Activated T-helper 1 cell treated with anti-CD3 and anti-CD28 coated beads, Interleukin-12 subunit alpha, Interleukin-12 subunit beta, Interleukin-2, Interleukin-4 antibody, amounts not matched to agents 30 ng/mL and 10 ng/mL and 1 ng/mL, durations not matched to agents 14 hours and 24 hours and 36 hours (primary cell): Measurements from ENCODE around the gene RAB37. TPM values are rescaled to one million over a fixed set of nuclear protein-coding genes. Genes with fewer than 3 reads are reported as not detected.

Experiments used
- DNase-seq: peaks from one replicate; pipeline ENCODE4 v3.0.0; 2021; ENCODE audit warnings: low spot score
- H3K27ac Mint-ChIP-seq: one replicate; pipeline ENCODE4 v1.8.0; 2021; ENCODE audit warnings: mild to moderate bottlenecking, mixed read lengths
- H3K27me3 Mint-ChIP-seq: one replicate; pipeline ENCODE4 v1.8.0; 2022; ENCODE audit warnings: mild to moderate bottlenecking, moderate library complexity, mixed read lengths; ENCODE audit not compliant: insufficient read depth
- H3K36me3 Mint-ChIP-seq: one replicate; pipeline ENCODE4 v1.8.0; 2021; ENCODE audit warnings: low read depth, mixed read lengths
- H3K4me1 Mint-ChIP-seq: one replicate; pipeline ENCODE4 v1.8.0; 2021; ENCODE audit warnings: low read depth, mixed read lengths
- H3K4me3 Mint-ChIP-seq: one replicate; pipeline ENCODE4 v1.8.0; 2021; ENCODE audit warnings: mild to moderate bottlenecking, moderate library complexity, mixed read lengths
- H3K9me3 Mint-ChIP-seq: one replicate; pipeline ENCODE4 v1.8.0; 2021; ENCODE audit warnings: mixed read lengths
- intact Hi-C: fragments of 100-400 bp; cut with micrococcal nuclease; formaldehyde crosslinking; loops from one replicate; pipeline ENCODE4 v1.15.1; 2024
- total RNA-seq: library from RNA; stranded (reverse); gene quantifications from 2 replicates; pipeline ENCODE4 v1.2.3, GENCODE V29; 2022

RAB37 gene
- total RNA-seq, 1 donor from 2014 or later = 6.1 TPM

DNA sequence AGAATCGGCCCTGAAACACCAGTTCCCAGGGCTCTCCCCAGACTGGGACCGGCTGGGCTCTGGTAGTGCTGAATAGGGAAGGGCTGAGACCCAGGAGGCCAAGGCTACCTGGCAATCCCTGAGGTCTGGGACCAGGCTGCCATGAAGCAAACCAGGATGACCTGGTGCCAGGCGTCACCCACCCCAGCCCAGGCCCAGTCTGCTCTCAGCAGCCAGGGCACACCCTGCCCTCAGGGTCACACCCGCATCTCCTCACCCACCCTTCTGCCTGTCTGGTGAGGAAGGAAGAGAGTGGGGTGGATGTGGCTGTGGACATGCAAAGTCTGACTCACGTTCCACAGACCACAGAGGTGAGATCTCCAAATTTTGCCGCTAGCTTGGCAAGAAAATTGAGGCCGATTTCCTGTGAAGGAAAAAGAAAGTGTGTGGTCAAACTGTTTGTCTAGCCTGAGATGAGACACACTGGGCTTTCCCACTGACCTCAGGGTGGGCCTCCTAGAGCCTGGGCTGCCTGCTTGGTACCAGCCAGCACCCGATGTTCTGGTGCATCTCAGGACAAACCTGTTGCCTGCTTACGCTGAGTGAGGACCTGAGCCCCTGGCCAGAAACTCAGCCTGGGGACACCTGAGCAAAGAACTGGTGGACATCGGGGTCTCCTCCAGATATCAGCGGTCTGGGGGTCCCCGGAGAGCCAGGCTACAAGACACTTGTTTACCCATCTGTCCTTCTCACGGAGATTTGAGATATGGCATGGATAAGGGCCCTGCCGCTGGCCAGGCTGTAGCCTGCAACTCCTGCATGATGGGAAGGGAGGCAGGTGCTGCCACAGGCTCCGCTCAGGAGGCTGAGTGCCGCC is 6.3 kb upstream of the RAB37 start:
- Mint-ChIP-seq H3K27me3 (peaks cover 4% of the 10 kb centered on the region), H3K9me3 (no peaks in the 10 kb centered on the region), H3K27ac (peak overlapping the region; percentile 71), H3K4me3 (no peak overlapping the region), H3K4me1 (peaks cover 13% of the 10 kb centered on the region), H3K36me3 (no peaks in the 10 kb centered on the region)
- intact Hi-C loops = loop anchor here (2.0 to 10.0 kb wide), 3 partner anchors 44 to 256 kb away; no protein-coding TSS in a partner anchor
- DNase-seq = peak; percentile 61

DNA sequence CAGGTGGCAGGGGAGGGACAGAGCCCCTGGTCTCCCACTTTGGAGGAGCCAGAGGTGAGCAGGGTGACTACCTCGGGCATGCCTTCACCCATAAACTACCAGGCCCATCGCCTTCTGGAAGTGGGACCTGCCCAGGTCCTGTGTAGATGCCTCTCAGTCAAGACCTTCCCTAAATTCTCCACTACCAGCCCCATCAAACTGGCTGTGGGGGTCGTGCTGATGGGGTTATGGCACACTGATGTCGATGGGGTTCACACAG is 5.8 kb upstream of the RAB37 start:
- intact Hi-C loops = loop anchor here (2.0 to 10.0 kb wide), 3 partner anchors 44 to 256 kb away; no protein-coding TSS in a partner anchor
- Mint-ChIP-seq H3K36me3 (no peaks in the 10 kb centered on the region), H3K9me3 (no peaks in the 10 kb centered on the region), H3K4me3 (no peak overlapping the region), H3K27me3 (peaks cover 4% of the 10 kb centered on the region), H3K4me1 (peaks cover 16% of the 10 kb centered on the region), H3K27ac (no peak overlapping the region)
- DNase-seq = no peak

DNA sequence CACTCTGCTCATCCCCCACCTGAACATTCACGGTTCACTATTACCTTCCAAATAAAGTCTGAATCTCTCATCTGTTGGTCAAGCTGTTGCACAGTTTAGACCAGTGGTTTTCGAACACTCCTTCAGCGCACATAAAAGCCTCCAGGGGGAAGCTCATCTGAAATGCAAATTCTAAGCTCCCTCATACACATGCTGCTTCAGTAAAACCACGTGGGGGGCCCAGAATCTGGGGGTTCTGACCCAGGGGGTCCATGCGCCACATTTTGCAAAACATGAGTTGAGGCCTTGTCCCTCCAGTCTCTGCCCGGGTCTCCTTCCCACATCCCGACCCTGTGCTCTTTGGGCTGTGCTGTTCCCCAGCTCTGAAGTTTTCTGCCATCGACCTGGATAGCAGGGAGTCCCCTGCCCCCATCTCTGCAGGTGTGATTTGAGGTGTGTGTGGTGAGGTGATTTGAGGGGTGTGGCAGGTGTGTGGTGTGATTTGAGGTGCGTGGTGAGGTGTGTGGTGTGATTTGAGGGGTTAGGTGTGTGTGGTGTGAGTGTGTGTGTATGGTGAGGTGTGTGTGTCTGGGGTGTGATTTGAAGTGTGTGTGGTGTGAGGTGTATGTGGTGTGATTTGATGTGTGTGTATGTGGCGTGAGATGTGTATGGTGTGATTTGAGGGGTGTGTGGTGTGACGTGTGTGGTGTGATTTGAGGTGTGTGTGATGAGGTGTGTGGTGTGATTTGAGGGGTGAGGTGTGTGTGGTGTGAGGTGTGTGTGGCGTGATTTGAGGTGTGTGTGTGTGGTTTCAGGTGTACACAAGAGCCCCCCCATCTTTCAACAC is 4.8 kb upstream of the RAB37 start:
- DNase-seq = no peak
- peaks cover 4% of the 10 kb centered on the region for H3K27me3 Mint-ChIP-seq
- no peak overlapping the region for H3K27ac Mint-ChIP-seq
- H3K36me3 Mint-ChIP-seq = no peaks in the 10 kb centered on the region
- no peaks in the 10 kb centered on the region for H3K9me3 Mint-ChIP-seq
- peaks cover 19% of the 10 kb centered on the region for H3K4me1 Mint-ChIP-seq
- intact Hi-C loops = loop anchor here (10.0 kb wide), 2 partner anchors 217 to 257 kb away; no protein-coding TSS in a partner anchor
- no peak overlapping the region for H3K4me3 Mint-ChIP-seq

DNA sequence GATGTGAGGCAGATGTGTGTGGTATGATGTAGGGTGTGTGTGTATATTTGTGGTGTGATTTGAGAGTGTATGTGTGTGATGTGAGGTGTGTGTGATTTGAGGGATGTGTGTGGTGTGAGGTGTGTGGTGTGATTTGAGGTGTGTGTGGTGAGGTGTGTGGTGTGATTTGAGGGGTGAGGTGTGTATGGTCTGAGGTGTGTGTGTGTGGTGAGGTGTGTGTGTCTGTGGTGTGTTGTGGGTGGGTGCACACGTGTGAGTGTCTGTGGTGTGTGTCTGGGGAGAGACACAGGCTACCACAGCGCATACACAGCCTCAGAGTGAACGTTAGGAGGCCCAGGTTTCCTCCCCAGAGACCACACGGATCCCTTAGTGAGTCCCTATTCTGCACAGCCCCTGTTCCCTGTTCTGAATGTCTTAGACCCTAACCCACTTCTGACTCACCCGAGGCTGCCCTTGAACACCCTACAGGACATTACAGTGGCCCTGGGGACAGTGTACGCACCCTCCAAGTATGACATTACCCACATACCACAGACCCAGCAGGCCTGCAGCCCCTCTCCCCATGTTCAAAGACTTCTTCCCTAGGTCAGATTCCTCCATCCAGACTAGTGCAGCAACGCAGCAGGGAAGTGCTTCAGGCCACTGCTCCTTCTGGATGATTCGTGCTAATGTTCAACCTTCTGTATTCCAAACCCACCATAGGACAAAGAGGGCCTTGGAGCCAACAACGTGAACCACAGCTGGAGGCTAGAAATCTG is 3.5 kb upstream of the RAB37 start:
- no peak for DNase-seq
- no peaks in the 10 kb centered on the region for H3K9me3 Mint-ChIP-seq
- intact Hi-C loops = loop anchor here (10.0 kb wide), 2 partner anchors 219 to 259 kb away; no protein-coding TSS in a partner anchor
- H3K27ac Mint-ChIP-seq = peak overlapping the region; percentile 47
- H3K27me3 Mint-ChIP-seq = peaks cover 4% of the 10 kb centered on the region
- H3K4me3 Mint-ChIP-seq = no peak overlapping the region
- H3K4me1 Mint-ChIP-seq = peaks cover 32% of the 10 kb centered on the region
- H3K36me3 Mint-ChIP-seq = peaks cover 2% of the 10 kb centered on the region

DNA sequence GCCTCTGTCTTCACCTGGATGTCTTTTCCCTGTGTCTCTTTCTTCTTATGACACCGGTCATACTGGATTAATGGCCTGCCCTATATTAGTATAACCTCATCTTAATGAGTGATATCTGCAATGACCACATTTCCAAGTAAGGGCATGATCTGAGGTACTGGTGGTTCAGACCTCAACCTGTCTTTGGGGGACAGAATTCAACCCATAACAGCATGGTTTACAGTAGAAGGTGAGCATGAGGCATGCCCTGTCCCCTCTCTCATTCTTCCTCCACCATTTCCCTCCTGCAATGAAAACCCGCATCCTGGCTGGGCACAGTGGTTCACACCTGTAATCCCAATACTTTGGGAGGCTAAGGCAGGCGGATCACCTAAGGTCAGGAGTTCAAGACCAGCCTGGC is 2.8 kb upstream of the RAB37 start:
- Mint-ChIP-seq H3K36me3 (peaks cover 5% of the 10 kb centered on the region), H3K27ac (peak overlapping the region; percentile 47), H3K4me3 (no peak overlapping the region), H3K9me3 (no peaks in the 10 kb centered on the region), H3K4me1 (peaks cover 39% of the 10 kb centered on the region), H3K27me3 (peaks cover 4% of the 10 kb centered on the region)
- intact Hi-C loops = loop anchor here (10.0 kb wide), 2 partner anchors 219 to 259 kb away; no protein-coding TSS in a partner anchor
- no peak for DNase-seq

DNA sequence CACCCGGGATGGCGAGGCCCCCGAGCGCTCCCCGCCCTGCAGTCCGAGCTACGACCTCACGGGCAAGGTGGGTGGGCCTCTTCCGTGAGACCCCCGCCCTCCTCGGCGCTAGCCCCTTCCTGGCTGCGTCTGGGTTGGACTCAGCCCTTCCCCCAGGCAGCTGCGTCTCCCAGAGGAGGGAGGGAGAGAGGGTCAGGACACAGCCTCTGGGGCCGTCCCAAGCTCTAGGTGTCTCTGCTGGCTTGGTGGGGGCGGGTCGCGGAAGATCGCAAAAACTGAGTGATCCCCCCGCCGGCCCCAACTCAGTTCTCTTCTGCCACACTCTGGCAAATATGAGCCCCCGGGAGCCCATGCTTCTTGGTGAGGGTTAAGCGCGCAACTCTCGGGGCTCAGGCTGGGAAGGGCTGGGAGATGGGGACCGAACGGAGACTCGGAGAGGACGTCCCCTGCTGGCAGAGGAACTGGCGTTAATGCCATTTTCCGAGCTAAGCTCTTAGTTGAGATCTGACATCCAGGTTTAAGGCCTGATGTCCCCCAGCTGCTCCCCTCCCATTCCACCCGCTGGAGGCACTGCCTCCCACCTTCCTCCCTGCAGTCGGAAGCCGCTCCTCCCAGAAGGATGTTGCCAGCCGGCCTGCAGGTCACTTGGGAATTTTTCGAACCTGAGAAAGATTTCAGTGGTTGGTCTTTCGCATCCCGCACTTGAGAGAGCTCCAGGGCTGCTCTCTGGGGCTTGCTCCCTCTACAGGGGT is 419 bp downstream of the RAB37 start:
- peaks cover 7% of the 10 kb centered on the region for H3K36me3 Mint-ChIP-seq
- DNase-seq = peak; percentile 34
- peaks cover 4% of the 10 kb centered on the region for H3K27me3 Mint-ChIP-seq
- no peaks in the 10 kb centered on the region for H3K9me3 Mint-ChIP-seq
- H3K4me3 Mint-ChIP-seq = peak overlapping the region; percentile 89
- peaks cover 58% of the 10 kb centered on the region for H3K4me1 Mint-ChIP-seq
- intact Hi-C loops = loop anchor here (1.0 to 10.0 kb wide), 5 partner anchors 65 to 535 kb away; partner anchors contain the start of gene RPL38
- H3K27ac Mint-ChIP-seq = peak overlapping the region; percentile 84

DNA sequence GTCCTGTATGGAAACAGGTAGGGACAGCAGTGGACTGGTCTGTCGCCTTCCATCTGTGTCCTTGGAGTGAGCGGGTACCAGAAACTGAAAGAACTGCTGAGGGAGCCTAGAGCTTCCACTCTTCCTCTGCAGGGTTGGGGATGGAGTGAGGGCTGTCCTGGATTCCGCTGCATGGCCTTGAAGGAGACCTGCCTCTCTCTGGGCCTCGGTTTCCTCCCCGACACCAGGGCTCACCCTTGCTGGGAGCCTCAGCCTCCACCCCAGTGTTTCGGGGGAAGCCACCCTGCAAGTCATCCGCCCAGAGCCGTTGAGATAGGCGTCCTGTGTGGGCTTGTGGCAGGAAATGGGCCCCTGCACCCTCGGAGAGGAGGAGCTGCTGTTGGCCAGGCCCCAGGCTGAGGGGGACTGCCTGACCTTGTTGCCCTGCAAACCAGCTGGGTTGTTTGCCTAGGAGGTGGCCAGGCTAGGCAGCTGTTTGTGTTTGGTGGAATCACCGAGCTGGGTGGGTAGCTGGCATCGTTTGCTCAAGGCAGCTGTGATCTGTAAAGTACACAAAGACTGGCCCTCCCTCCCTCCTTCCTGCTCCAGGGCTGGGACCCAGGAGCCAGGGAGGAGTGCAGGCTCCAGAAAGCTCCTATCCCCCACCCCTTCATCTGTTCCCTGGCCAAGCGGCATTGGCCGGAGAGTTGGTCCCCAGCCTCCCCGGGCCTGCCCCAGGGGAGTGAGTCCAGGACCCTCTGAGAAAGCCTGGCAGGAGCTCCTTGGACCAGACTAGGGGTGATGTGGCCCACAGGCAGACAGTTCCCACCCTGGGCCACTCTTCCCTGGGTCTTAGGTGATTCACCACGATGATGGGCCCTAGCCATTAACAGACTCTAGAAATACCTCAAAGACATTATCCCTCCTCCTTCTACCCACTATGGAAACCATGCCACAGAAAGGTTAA is 1.3 kb downstream of the RAB37 start:
- intact Hi-C loops = loop anchor here (5.0 to 10.0 kb wide), 4 partner anchors 66 to 536 kb away; partner anchors contain the start of gene RPL38
- DNase-seq = peak; percentile 77
- H3K4me3 Mint-ChIP-seq = peak overlapping the region; percentile 89
- H3K27me3 Mint-ChIP-seq = peaks cover 4% of the 10 kb centered on the region
- H3K27ac Mint-ChIP-seq = peak overlapping the region; percentile 84
- no peaks in the 10 kb centered on the region for H3K9me3 Mint-ChIP-seq
- H3K36me3 Mint-ChIP-seq = peaks cover 7% of the 10 kb centered on the region
- peaks cover 66% of the 10 kb centered on the region for H3K4me1 Mint-ChIP-seq

DNA sequence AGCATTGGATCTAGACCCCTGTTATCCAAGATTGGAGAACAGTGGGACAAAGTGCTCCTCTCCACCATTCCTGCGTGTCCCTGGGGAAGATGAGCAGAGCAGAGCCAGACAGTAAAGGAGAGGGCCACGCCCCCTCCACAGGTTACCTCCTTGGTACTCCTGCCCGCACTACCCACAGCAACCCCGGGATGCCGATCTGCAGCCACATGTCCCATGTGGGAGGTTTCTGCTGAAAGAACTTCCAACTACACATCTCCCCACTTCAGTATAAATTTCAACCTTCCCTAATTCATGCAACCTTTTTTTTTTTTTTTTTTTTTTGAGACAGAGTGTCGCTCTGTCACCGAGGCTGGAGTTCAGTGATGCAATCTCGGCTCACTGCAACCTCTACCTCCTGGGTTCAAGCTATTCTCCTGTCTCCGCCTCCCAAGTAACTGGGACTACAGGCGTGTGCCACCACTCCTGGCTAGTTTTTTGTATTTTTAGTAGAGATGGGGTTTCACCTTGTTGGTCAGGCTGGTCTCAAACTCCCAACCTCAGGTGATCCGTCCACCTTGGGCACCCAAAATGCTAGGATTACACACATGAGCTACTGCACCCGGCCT is 2.3 kb downstream of the RAB37 start:
- intact Hi-C loops = loop anchor here (5.0 to 10.0 kb wide), 4 partner anchors 67 to 537 kb away; partner anchors contain the start of gene RPL38
- Mint-ChIP-seq H3K9me3 (no peaks in the 10 kb centered on the region), H3K27ac (peak overlapping the region; percentile 84), H3K4me3 (peak overlapping the region; percentile 89), H3K36me3 (peaks cover 10% of the 10 kb centered on the region), H3K27me3 (peaks cover 4% of the 10 kb centered on the region), H3K4me1 (peaks cover 76% of the 10 kb centered on the region)
- DNase-seq = no peak

DNA sequence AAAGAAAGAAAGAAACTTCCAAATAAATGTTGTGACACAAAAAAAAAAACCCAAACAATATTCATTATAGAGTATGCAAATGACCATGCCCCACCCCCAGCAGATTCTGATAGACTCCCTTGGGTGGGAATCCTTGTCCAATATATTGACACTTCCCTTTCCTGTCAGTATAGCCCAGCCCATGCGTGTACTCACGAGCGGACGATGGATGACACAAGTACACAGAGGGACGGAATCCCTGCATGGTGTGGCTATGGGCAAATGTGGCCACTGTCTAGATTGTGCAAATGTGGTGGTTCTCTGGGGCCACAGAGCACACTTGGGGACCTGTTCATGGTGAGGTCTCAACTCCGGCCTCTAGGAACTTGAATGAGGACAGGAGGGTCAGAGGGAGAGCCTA is 3.1 kb downstream of the RAB37 start:
- Mint-ChIP-seq H3K36me3 (peaks cover 10% of the 10 kb centered on the region), H3K4me1 (peaks cover 83% of the 10 kb centered on the region), H3K4me3 (peak overlapping the region; percentile 55), H3K27me3 (no peaks in the 10 kb centered on the region), H3K9me3 (no peaks in the 10 kb centered on the region), H3K27ac (peak overlapping the region; percentile 76)
- intact Hi-C loops = loop anchor here (10.0 kb wide), 1 partner anchor 295 kb away; no protein-coding TSS in a partner anchor
- no peak for DNase-seq

DNA sequence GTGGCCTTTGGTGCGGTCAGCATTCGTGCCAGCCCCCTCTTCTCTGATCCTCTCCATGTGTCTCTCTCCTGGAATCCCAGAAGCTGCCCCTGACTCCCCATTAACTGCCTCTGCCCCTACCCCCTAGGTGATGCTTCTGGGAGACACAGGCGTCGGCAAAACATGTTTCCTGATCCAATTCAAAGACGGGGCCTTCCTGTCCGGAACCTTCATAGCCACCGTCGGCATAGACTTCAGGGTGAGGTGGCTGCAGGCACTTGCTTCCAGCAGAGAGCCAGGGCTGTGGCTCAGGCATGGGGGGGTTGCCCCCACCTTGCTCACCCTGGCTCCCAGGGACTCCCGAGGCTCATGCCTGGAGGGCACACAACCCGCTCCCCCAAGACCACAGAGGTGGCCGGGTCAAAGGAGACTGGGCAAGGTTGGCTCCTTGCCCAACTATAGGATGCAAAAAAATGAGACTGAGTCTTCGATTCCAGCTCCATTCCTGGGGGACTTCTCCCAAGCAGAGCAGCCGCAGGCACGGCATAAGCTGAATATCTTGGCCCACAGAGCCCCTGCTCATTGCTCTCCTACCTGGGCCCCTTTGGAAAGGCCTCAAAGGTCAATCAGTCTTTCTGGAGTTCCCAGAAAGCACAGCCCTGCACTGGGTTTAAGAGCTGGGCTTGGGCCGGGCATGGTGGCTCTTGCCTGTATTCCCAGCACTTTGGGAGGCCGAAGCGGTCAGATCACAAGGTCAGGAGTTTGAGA is 3.8 kb downstream of the RAB37 start:
- peaks cover 10% of the 10 kb centered on the region for H3K36me3 Mint-ChIP-seq
- H3K4me3 Mint-ChIP-seq = peak overlapping the region; percentile 33
- no peaks in the 10 kb centered on the region for H3K9me3 Mint-ChIP-seq
- intact Hi-C loops = loop anchor here (10.0 kb wide), 1 partner anchor 294 kb away; no protein-coding TSS in a partner anchor
- peak overlapping the region; percentile 88 for H3K27ac Mint-ChIP-seq
- no peak for DNase-seq
- H3K27me3 Mint-ChIP-seq = no peaks in the 10 kb centered on the region
- peaks cover 83% of the 10 kb centered on the region for H3K4me1 Mint-ChIP-seq
